ENCODE data around the gene CHERP. TPM values are rescaled to one million over a fixed set of nuclear protein-coding genes. Genes with fewer than 3 reads are reported as not detected.

Gene CHERP
- total and polyA plus RNA-seq, 2 of the 4 experiments (the other 2 are of a cell fraction): 0.54 to 13.5 TPM

GRCh38 chr19:16497837-16498236 is 44.4 kb downstream of the CHERP start:
- peaks cover 6% of the 10 kb centered on the region for H3K36me3 ChIP-seq (ENCODE audit: control insufficient read depth, insufficient read depth, low read length)
- intact Hi-C loops (cut with micrococcal nuclease): no loop called here

More at GRCh38 chr19:16497837-16498236, 44.4 kb downstream of the CHERP start:
- Histone ChIP-seq H3K9me1 (ENCODE audit: insufficient read depth, low read length) (no peaks in the 10 kb centered on the region; the same call in 1 of the 2 replicates), H3K79me1 (ENCODE audit: low read depth in 1 of 2, low read length in 2 of 2) (peaks cover 19 to 25% of the 10 kb centered on the region in 2 experiments), H3K4ac (ENCODE audit: low read depth, low read length) (no peak overlapping the region), H3K27ac (ENCODE audit: insufficient read depth, low read length) (no peak overlapping the region), H3K4me3 (ENCODE audit: insufficient read depth, low read depth, low read length) (no peak overlapping the region), H3K4me1 (ENCODE audit: control insufficient read depth, insufficient read depth, low read length) (peaks cover 3% of the 10 kb centered on the region; the same call in 1 of the 2 replicates), H2BK20ac (ENCODE audit: low read depth, low read length) (no peak overlapping the region), H3K4me2 (ENCODE audit: low read depth, low read length) (no peak overlapping the region), H2BK120ac (ENCODE audit: low read depth, low read length) (no peak overlapping the region), H4K8ac (ENCODE audit: low read depth in 2 of 2, low read length in 2 of 2) (no peak overlapping the region), H3K27me3 (ENCODE audit: control insufficient read depth, insufficient read depth, low read length) (no peaks in the 10 kb centered on the region), H3K18ac (ENCODE audit: low read depth, low read length) (no peak overlapping the region), H3K9me3 (ENCODE audit: control insufficient read depth, insufficient read depth, low read length) (no peaks in the 10 kb centered on the region), H3K9ac (ENCODE audit: low read depth, low read length) (no peak overlapping the region), H2BK5ac (ENCODE audit: low read depth, low read length, poor library complexity, severe bottlenecking) (no peak overlapping the region), H3K14ac (replicated peaks; ENCODE audit: low read depth, low read length) (no peak overlapping the region), H3K23ac (ENCODE audit: low read depth, low read length) (no peak overlapping the region; the same call in 1 of the 2 replicates), H4K20me1 (ENCODE audit: insufficient read depth, low read length) (no peaks in the 10 kb centered on the region), H2BK15ac (ENCODE audit: low read depth, low read length) (no peak overlapping the region), H4K5ac (ENCODE audit: low read depth, low read length) (no peak overlapping the region), H4K91ac (ENCODE audit: insufficient read depth, low read depth, low read length) (no peak overlapping the region), H2AFZ (replicated peaks; ENCODE audit: low read length, poor library complexity) (no peak overlapping the region), H2AK5ac (ENCODE audit: low read depth, low read length) (no peak overlapping the region), H2AK9ac (replicated peaks; ENCODE audit: low read depth, low read length, poor library complexity) (no peak overlapping the region), H3K56ac (ENCODE audit: extremely low read depth, insufficient read depth, low read length) (no peak overlapping the region)
- in situ Hi-C loops (cut with MboI; ENCODE audit: low sequenced_read_pairs): no loop called here
- ATAC-seq (ENCODE audit: low read depth) (no peak), DNase-seq (no peak)
- POLR2A ChIA-PET (ENCODE audit: unreplicated experiment): no interaction called here
- no TSS peak for BruUV-seq (replicated peaks)
- CTCF ChIA-PET: no interaction called here
- no CpG with 5 or more reads among the region's 6 CpGs for WGBS, 2 experiments (ENCODE audit: extremely low coverage in 2 of 2, insufficient read length in 1 of 2)
- no peak for TF ChIP-seq RCOR1 (IDR thresholded peaks at IDR 0.05; ENCODE audit: insufficient replicate concordance, low read length)
- no peak for TF ChIP-seq SMC3 (IDR thresholded peaks at IDR 0.05; ENCODE audit: low read depth, low read length)
- no peak for TF ChIP-seq CHD1 (IDR thresholded peaks at IDR 0.05; ENCODE audit: low read depth, low read length)
- no peak for TF ChIP-seq RFX5 (IDR thresholded peaks at IDR 0.05; ENCODE audit: low read depth, low read length)
- TF ChIP-seq FOS (IDR thresholded peaks at IDR 0.05; ENCODE audit: low read depth, low read length): no peak
- TF ChIP-seq MAFK (IDR thresholded peaks at IDR 0.05; ENCODE audit: low read depth, low read length): no peak
- no peak for TF ChIP-seq BHLHE40 (IDR thresholded peaks at IDR 0.05; ENCODE audit: low read depth, low read length)
- TF ChIP-seq CTCF (conservative IDR thresholded peaks at IDR 0.05; ENCODE audit: low read depth, low read length): no peak
- TF ChIP-seq ELK1 (IDR thresholded peaks at IDR 0.05; ENCODE audit: borderline replicate concordance, low read depth, low read length): no peak
- no peak for TF ChIP-seq NFE2L2 (IDR thresholded peaks at IDR 0.05; ENCODE audit: low read depth, low read length)
- no peak for TF ChIP-seq RAD21 (IDR thresholded peaks at IDR 0.05; ENCODE audit: low read length)
- TF ChIP-seq CEBPB (IDR thresholded peaks at IDR 0.05; ENCODE audit: low read depth, low read length): no peak
- TF ChIP-seq USF2 (IDR thresholded peaks at IDR 0.05; ENCODE audit: low read depth, low read length): no peak
- TF ChIP-seq MAZ (IDR thresholded peaks at IDR 0.05; ENCODE audit: borderline replicate concordance, low read depth, low read length): no peak
- TF ChIP-seq MXI1 (IDR thresholded peaks at IDR 0.05; ENCODE audit: borderline replicate concordance, low read depth, low read length): no peak
- TF ChIP-seq POLR2A (IDR thresholded peaks at IDR 0.05; ENCODE audit: low read depth, low read length): no peak
- dilution Hi-C loops (cut with HindIII; ENCODE audit: low sequenced_read_pairs, unreplicated experiment): no loop called here
